Uterus (tissue), 4 donors: Measurements from ENCODE around the gene DBF4B. TPM values are rescaled to one million over a fixed set of nuclear protein-coding genes. Genes with fewer than 3 reads are reported as not detected.

Experiments
- DNase-seq, 2 donors: peaks; one replicate each; pipeline ENCODE4 v3.0.0-alpha.2; 2019 to 2020
- H3K27ac ChIP-seq, 2 donors: fragments of 200-600 bp; sonication (generic); 1 replicate in 1 of 2; 2 replicates in 1 of 2; pipeline ENCODE4 v1.5.1; 2016 to 2018
- H3K27me3 ChIP-seq, 2 donors: fragments of 200-600 bp; sonication (generic); one replicate each; pipeline ENCODE4 v1.5.1; 2018 to 2019; ENCODE audit warnings: control low read depth in 1 of 2
- H3K36me3 ChIP-seq, 2 donors: fragments of 200-600 bp; sonication (generic); one replicate each; pipeline ENCODE4 v1.5.1; 2019; ENCODE audit warnings: control low read depth in 1 of 2
- H3K4me1 ChIP-seq, 2 donors: fragments of 200-600 bp; sonication (generic); one replicate each; pipeline ENCODE4 v1.5.1; 2018 to 2019; ENCODE audit warnings: control low read depth in 1 of 2
- H3K4me3 ChIP-seq, 2 donors: fragments of 200-600 bp; sonication (generic); 1 replicate in 1 of 2; 2 replicates in 1 of 2; pipeline ENCODE4 v1.5.1; 2018 to 2019; ENCODE audit warnings: mild to moderate bottlenecking in 1 of 2
- H3K9me3 ChIP-seq, 2 donors: fragments of 200-600 bp; sonication (generic); one replicate each; pipeline ENCODE4 v1.5.1; 2019; ENCODE audit warnings: control low read depth in 1 of 2
- POLR2A ChIP-seq, 2 donors: fragments of 450-650 bp; IDR thresholded peaks; one replicate each; pipeline ENCODE4 v1.6.1; 2016; ENCODE audit warnings: antibody characterized with exemption in 2 of 2, mild to moderate bottlenecking in 1 of 2, moderate library complexity in 1 of 2
- intact Hi-C: fragments of 100-400 bp; cut with DNase I; formaldehyde crosslinking; loops from one replicate; pipeline ENCODE4 v1.15.1; 2023; ENCODE audit warnings: low total_unique reads
- total RNA-seq, 4 donors: library from RNA; depleted of rRNA in 3 of 4; stranded (reverse); fragments of >200 nt in 3 of 4; gene quantifications; one replicate each; pipeline versions ENCODE4 v1.1.0 to v1.2.4, GENCODE V29; 2014 to 2023
- TF ChIP-seq, protein P1 (sequence below), 4 experiments: fragments of 200-600 bp in 2 of 4; fragments of 450-650 bp in 2 of 4; sonication (generic) in 2 of 4; IDR thresholded peaks; one replicate each; pipeline ENCODE4 v1.5.1; 2016 to 2019; ENCODE audit warnings: antibody characterized with exemption in 4 of 4, mild to moderate bottlenecking in 2 of 4, moderate library complexity in 1 of 4
- donor health status: DM: yes; HTN: yes; CAD: no.

Gene DBF4B
- total RNA-seq, 4 donors from 2014 or later, result 2.3 to 10.5 (median 9.3) TPM; not detected in 1

DNA sequence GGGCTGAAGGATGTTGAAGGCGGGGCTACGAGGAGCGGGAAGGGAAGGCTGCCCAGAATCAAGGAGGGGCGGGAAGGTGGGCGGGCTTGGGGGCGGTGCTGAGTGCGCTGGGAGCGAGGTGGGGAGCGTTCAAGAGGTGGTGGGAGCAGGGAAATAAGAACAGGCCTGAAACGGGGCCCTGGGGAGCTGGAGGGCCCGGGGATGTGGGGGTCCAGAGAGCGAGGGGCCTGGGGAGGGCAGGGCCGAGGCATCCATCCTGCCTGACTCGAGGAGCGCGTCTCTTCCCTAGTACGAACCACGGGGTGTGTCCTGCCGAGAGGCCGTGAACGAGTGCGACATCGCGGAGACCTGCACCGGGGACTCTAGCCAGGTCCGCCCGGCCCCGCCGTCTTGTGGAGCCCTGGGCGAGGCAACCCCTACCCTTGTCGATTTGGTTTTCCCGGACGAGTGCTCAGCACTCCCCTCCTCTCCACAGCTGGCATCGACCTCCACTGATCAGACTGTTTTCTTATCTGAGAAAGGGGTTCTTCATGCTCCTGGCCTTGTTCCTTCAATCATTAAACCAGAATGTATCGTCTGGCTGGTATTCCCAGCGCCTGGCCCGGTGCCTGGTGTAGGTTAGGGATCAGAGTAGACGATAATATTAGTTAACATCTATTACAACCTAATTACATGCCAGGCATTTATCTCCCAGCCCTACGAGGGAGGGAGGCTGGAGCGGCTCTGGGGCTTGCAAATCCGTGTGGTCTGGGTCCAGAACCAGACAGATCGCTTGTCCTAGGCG, 67.6 kb downstream of the DBF4B start:
- TF ChIP-seq POLR2A (IDR thresholded peaks at IDR 0.05), result peak in 1 of 2 donors; percentile 35
- TF ChIP-seq, protein P1, sequence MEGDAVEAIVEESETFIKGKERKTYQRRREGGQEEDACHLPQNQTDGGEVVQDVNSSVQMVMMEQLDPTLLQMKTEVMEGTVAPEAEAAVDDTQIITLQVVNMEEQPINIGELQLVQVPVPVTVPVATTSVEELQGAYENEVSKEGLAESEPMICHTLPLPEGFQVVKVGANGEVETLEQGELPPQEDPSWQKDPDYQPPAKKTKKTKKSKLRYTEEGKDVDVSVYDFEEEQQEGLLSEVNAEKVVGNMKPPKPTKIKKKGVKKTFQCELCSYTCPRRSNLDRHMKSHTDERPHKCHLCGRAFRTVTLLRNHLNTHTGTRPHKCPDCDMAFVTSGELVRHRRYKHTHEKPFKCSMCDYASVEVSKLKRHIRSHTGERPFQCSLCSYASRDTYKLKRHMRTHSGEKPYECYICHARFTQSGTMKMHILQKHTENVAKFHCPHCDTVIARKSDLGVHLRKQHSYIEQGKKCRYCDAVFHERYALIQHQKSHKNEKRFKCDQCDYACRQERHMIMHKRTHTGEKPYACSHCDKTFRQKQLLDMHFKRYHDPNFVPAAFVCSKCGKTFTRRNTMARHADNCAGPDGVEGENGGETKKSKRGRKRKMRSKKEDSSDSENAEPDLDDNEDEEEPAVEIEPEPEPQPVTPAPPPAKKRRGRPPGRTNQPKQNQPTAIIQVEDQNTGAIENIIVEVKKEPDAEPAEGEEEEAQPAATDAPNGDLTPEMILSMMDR (IDR thresholded peaks at IDR 0.05), result no peak
- Histone ChIP-seq H3K36me3 (no peaks in the 10 kb centered on the region), H3K27me3 (no peaks in the 10 kb centered on the region), H3K4me1 (peaks cover 0 to 14% of the 10 kb centered on the region in 2 donors), H3K27ac (peak overlapping the region; percentile 79 to 91), H3K9me3 (no peaks in the 10 kb centered on the region), H3K4me3 (peak overlapping the region; percentile 45 to 57)
- intact Hi-C loops, result loop anchor here (5.0 kb wide), 1 partner anchor 91 kb away; no protein-coding TSS in a partner anchor
- peak in 1 of 2 donors; percentile 96 for DNase-seq

DNA sequence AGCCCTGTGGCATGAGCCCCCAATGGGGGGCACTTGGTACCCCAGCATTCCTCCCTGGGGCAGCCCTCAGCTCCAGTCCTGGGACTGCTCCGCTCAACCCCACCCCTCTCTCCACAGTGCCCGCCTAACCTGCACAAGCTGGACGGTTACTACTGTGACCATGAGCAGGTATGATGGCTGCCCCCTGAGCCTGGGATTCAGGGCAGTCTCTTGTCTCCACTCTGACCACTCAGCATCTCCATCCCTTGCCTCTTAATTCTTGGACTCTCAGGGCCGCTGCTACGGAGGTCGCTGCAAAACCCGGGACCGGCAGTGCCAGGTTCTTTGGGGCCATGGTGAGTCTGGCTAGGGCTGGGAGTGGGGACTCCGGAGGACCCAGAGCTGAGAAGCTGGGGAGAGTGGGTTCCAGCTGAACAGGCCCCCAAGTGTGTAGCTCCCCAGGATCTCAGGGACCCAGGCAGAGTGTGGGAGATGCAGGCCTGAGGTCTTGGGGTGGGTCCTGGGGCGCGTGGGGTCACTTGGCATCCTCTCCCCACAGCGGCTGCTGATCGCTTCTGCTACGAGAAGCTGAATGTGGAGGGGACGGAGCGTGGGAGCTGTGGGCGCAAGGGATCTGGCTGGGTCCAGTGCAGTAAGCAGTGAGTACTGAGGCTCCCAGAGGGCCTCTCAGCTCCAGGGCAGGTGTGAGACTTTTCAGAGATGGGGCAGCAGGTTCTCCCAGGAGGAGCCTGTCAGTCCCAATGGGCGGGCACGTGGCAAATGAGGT, 68.3 kb downstream of the DBF4B start:
- no peak for DNase-seq
- intact Hi-C loops, result loop anchor here (5.0 kb wide), 1 partner anchor 90 kb away; no protein-coding TSS in a partner anchor
- H3K36me3 ChIP-seq, result no peaks in the 10 kb centered on the region
- no peaks in the 10 kb centered on the region for H3K9me3 ChIP-seq
- peak overlapping the region; percentile 79 to 91 for H3K27ac ChIP-seq
- no peaks in the 10 kb centered on the region for H3K27me3 ChIP-seq
- no peak for TF ChIP-seq POLR2A (IDR thresholded peaks at IDR 0.05)
- TF ChIP-seq, protein P1 (IDR thresholded peaks at IDR 0.05), result no peak
- H3K4me3 ChIP-seq, result no peak overlapping the region
- peaks cover 0 to 21% of the 10 kb centered on the region in 2 donors for H3K4me1 ChIP-seq

DNA sequence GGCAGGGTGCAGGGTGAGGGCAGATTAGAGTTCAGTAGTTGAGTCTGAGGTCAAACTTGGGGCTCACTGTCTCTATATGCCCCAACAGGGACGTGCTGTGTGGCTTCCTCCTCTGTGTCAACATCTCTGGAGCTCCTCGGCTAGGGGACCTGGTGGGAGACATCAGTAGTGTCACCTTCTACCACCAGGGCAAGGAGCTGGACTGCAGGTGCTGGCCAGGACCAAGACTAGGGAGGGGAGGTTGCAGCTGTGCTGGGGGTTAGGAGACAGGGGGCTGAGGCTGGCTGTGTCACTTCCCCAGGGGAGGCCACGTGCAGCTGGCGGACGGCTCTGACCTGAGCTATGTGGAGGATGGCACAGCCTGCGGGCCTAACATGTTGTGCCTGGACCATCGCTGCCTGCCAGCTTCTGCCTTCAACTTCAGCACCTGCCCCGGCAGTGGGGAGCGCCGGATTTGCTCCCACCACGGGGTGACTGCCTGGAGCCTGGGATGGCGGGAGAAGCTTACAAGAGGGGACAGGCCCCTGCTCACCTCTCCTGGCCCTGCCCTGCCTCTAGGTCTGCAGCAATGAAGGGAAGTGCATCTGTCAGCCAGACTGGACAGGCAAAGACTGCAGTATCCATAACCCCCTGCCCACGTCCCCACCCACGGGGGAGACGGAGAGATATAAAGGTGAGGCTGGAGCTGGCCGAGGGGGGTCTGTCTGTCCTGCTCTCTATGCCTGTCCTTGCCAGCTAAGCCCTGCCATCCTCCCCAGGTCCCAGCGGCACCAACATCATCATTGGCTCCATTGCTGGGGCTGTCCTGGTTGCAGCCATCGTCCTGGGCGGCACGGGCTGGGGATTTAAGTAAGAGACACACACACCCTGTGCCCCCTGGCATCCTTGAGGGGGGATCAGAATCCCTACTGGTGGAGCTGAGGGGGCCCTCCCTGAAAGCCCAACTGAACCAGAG, 69.2 kb downstream of the DBF4B start:
- H3K27ac ChIP-seq, result peak overlapping the region in 1 of 2 donors; percentile 79
- no peaks in the 10 kb centered on the region for H3K9me3 ChIP-seq
- peaks cover 0 to 24% of the 10 kb centered on the region in 2 donors for H3K4me1 ChIP-seq
- no peaks in the 10 kb centered on the region for H3K27me3 ChIP-seq
- TF ChIP-seq, protein P1 (IDR thresholded peaks at IDR 0.05), result no peak
- TF ChIP-seq POLR2A (IDR thresholded peaks at IDR 0.05), result no peak
- intact Hi-C loops, result loop anchor here (5.0 kb wide), 1 partner anchor 90 kb away; no protein-coding TSS in a partner anchor
- H3K36me3 ChIP-seq, result no peaks in the 10 kb centered on the region
- DNase-seq, result no peak
- H3K4me3 ChIP-seq, result no peak overlapping the region

DNA sequence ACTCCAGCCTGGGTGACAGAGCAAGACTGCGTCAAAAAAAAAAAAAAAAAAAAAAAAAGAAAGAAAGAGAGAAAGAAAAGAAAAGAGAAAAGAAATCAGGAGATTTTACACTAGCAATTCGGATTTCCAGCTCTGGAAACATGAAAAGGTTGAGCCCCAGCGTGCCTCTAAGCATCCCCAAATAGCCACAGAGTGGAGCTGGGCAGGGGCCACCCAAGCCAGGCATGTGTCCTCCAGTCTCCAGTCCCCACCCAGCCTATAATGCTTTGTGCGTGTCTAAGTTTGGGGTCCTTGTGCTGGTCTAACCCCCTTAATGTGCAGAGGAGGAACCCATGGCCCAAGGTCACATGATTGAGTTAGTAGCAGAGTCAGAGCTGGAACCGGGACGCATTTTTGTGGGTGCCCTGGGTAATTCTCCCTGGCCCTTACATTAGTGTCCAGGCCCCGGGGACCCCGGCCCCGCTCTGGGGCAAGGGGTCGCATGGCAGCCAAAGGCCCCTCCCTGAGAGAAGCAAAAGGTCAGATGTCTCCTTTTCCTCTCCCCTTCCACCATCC, 70.3 kb downstream of the DBF4B start:
- no peaks in the 10 kb centered on the region for H3K27me3 ChIP-seq
- no peak for TF ChIP-seq POLR2A (IDR thresholded peaks at IDR 0.05)
- TF ChIP-seq, protein P1 (IDR thresholded peaks at IDR 0.05), result no peak
- peaks cover 0 to 24% of the 10 kb centered on the region in 2 donors for H3K4me1 ChIP-seq
- H3K27ac ChIP-seq, result peak overlapping the region; percentile 78 to 91
- no peak overlapping the region for H3K4me3 ChIP-seq
- no peak for DNase-seq
- no peaks in the 10 kb centered on the region for H3K36me3 ChIP-seq
- no peaks in the 10 kb centered on the region for H3K9me3 ChIP-seq
- intact Hi-C loops, result loop anchor here (5.0 kb wide), 1 partner anchor 89 kb away; no protein-coding TSS in a partner anchor
